GM08714 (cell line): ENCODE data around the gene TPRG1.

Experiments used
- H3K4me3 ChIP-seq: fragments of 200-500 bp; sonication (Bioruptor generic); 2 replicates; pipeline ENCODE4 v1.5.1; 2014; ENCODE audit warnings: mild to moderate bottlenecking, low read length, inconsistent platforms
- ZNF274 ChIP-seq: IDR thresholded peaks from 2 replicates; pipeline ENCODE4 v1.6.1; 2012; ENCODE audit warnings: mild to moderate bottlenecking, low read depth, low read length

TPRG1 gene

GRCh38 chr3:189171707-189172106 is at the start of gene TPRG1:
TSS of gene TPRG1 (plus strand) at chr3:189171971. CDS start at chr3:189207385, 35,414 bp downstream.
- TF ChIP-seq ZNF274 = no peak
- no peak within 1 kb of the TSS for H3K4me3 ChIP-seq

- H3K4me3 ChIP-seq = no peak overlapping the region
- TF ChIP-seq ZNF274 = no peak
Observed at GRCh38 chr3:189122110-189122509, 49.7 kb upstream of the TPRG1 start.

- H3K4me3 ChIP-seq = no peak overlapping the region
- no peak for TF ChIP-seq ZNF274
Observed at GRCh38 chr3:189122526-189123205, 49.1 kb upstream of the TPRG1 start.

GRCh38 chr3:189123595-189124387 is 48.0 kb upstream of the TPRG1 start:
- TF ChIP-seq ZNF274 = no peak
- no peak overlapping the region for H3K4me3 ChIP-seq

GRCh38 chr3:189132231-189132671 is 39.5 kb upstream of the TPRG1 start:
- no peak overlapping the region for H3K4me3 ChIP-seq
- no peak for TF ChIP-seq ZNF274

GRCh38 chr3:189132839-189133238 is 38.9 kb upstream of the TPRG1 start:
- H3K4me3 ChIP-seq = no peak overlapping the region
- TF ChIP-seq ZNF274 = no peak

- no peak for TF ChIP-seq ZNF274
- H3K4me3 ChIP-seq = no peak overlapping the region
Observed at GRCh38 chr3:189133768-189134167, 38.0 kb upstream of the TPRG1 start.

GRCh38 chr3:189137416-189137815 is 34.4 kb upstream of the TPRG1 start:
- no peak overlapping the region for H3K4me3 ChIP-seq
- no peak for TF ChIP-seq ZNF274

- TF ChIP-seq ZNF274 = no peak
- no peak overlapping the region for H3K4me3 ChIP-seq
Observed at GRCh38 chr3:189138901-189139610, 32.7 kb upstream of the TPRG1 start.

GRCh38 chr3:189139611-189139940 is 32.2 kb upstream of the TPRG1 start:
- no peak overlapping the region for H3K4me3 ChIP-seq
- no peak for TF ChIP-seq ZNF274

- no peak for TF ChIP-seq ZNF274
- H3K4me3 ChIP-seq = no peak overlapping the region
Observed at GRCh38 chr3:189142527-189142926, 29.2 kb upstream of the TPRG1 start.

- TF ChIP-seq ZNF274 = no peak
- H3K4me3 ChIP-seq = no peak overlapping the region
Observed at GRCh38 chr3:189143321-189143720, 28.4 kb upstream of the TPRG1 start.

- no peak overlapping the region for H3K4me3 ChIP-seq
- no peak for TF ChIP-seq ZNF274
Observed at GRCh38 chr3:189143771-189144170, 28.0 kb upstream of the TPRG1 start.

GRCh38 chr3:189144645-189145044 is 27.1 kb upstream of the TPRG1 start:
- no peak for TF ChIP-seq ZNF274

GRCh38 chr3:189146848-189147247 is 24.9 kb upstream of the TPRG1 start:
- TF ChIP-seq ZNF274 = no peak
- H3K4me3 ChIP-seq = no peak overlapping the region

More at GRCh38 chr3:189144645-189145044, 27.1 kb upstream of the TPRG1 start:
- no peak overlapping the region for H3K4me3 ChIP-seq
